ENCODE results near the gene ACIN1.
A peak's percentile ranks its signal among the peaks of the same experiment; 100 is the strongest.

ACIN1 gene

DNA sequence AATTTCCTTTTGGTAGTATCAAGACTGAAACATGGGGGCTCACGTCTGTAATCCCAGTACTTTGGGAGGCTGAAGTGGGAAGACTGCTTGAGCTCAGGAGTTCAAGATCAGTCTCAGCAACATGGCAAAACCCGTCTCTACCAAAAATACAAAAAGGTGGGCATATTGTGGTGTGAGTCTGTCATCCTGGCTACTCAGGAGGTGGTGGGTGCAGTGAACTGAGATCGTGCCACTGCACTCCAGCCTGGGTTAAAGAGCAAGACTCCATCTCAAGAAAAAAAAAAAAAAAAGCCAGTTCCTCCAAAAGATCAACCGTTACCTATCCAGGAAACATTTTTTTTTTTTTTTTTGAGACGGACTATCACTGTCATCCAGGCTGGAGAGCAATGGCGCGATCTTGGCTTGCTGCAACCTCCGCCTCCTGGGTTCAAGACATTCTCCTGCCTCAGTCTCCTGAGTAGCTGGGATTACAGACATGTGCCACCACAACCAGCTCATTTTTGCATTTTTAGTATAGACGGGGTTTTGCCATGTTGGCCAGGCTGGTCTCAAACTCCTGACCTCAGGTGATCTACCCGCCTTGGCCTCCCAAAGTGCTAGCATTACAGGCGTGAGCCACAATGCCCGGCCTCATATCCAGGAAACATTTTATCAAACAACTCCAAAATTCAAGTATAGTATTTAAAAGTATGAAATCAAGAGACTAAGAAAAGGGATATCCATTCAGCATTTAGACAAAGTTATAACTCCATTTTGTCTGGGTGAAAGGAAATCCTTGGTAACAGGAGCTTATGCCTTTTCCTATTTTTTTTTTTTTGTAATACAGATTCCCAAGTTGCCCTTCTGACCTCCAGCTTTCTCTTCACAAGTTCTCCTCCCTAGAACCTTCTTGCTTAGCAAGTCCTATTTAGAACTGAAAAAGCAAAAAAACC is 3.4 kb downstream of the ACIN1 start:
- TF ChIP-seq, protein P1, sequence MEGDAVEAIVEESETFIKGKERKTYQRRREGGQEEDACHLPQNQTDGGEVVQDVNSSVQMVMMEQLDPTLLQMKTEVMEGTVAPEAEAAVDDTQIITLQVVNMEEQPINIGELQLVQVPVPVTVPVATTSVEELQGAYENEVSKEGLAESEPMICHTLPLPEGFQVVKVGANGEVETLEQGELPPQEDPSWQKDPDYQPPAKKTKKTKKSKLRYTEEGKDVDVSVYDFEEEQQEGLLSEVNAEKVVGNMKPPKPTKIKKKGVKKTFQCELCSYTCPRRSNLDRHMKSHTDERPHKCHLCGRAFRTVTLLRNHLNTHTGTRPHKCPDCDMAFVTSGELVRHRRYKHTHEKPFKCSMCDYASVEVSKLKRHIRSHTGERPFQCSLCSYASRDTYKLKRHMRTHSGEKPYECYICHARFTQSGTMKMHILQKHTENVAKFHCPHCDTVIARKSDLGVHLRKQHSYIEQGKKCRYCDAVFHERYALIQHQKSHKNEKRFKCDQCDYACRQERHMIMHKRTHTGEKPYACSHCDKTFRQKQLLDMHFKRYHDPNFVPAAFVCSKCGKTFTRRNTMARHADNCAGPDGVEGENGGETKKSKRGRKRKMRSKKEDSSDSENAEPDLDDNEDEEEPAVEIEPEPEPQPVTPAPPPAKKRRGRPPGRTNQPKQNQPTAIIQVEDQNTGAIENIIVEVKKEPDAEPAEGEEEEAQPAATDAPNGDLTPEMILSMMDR (conservative IDR thresholded peaks at IDR 0.05; ENCODE audit: low read length): no peak
- DNase-seq (ENCODE audit: low read depth): no peak
- H3K4me3 ChIP-seq (ENCODE audit: low read length): no peak overlapping the region

DNA sequence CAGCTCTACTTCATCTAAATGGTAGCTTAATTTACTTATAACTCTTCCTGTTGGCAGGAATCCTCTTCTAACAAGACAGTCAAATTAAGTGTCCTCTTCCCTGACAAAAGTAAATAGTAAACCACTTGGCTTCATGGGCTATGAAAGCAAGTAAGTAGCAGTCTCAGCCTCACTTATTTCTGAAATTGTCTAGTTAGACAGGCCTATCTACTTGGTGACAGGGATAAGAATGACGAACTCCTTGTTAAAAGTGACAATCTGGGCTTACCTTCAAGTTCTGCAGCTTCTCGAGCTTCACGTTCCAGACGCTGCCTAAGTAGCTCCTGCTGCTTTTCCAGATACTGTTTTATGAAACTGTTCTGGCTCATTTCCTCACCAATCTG is 4.7 kb downstream of the ACIN1 start:
- DNase-seq (ENCODE audit: low read depth): no peak
- TF ChIP-seq, protein P1 (conservative IDR thresholded peaks at IDR 0.05; ENCODE audit: low read length): no peak
- H3K4me3 ChIP-seq (ENCODE audit: low read length): no peak overlapping the region

DNA sequence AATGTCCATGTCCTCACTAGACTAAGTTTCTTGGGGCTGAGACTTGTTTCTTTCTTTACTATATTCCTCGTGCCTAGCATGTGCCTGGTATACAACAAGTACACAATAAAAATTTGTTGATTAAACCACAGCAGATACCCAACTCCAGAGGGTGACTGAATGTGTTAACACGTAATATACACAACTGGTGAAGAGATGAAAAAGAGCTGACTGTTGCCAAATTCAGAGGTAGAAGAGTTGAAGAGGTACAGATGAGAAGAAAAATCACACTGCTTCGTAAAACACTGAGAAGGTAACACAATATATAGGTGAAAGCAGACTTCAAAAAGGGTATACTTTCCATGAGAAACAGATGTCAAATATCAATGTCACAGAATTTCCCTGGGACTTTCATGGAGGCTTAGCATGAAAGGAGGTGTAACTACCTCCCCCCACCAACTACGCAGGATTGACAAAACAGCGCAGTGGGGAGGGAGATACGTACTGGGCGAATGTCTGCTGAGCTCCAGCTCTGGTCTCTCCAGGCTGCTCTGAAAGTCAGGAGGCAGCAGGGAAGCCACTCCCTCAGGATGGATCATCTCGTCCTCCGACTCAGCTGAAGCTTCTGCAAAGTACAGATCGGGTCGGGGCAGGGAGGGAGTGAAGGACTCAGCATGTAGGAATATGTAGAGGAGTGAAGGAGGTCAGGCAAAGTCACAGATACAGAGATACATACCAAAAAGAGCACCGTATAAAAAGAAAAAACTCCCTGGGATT is 5.3 kb downstream of the ACIN1 start:
- no peak for DNase-seq (ENCODE audit: low read depth)
- H3K4me3 ChIP-seq (ENCODE audit: low read length): no peak overlapping the region
- TF ChIP-seq, protein P1 (conservative IDR thresholded peaks at IDR 0.05; ENCODE audit: low read length): no peak

DNA sequence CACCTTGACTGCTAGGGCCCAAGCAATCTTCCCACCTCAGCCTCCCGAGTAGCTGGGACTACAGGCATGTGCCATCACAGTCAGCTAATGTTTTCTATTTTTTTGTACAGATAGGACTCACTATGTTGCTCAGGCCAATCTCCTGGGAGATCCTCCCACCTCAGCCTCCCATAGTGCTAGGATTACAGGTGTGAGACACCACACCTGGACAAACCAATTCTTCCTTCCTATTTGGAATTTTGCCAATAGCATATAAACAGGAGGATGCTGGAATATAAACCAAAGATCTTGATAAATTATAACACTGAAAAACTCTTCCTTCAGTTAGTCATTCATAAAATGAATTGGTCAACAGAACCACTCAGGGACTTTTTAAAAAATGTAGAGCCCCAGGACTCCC is 8.4 kb downstream of the ACIN1 start:
- no peak overlapping the region for H3K4me3 ChIP-seq (ENCODE audit: low read length)
- DNase-seq (ENCODE audit: low read depth): no peak
- TF ChIP-seq, protein P1 (conservative IDR thresholded peaks at IDR 0.05; ENCODE audit: low read length): no peak

DNA sequence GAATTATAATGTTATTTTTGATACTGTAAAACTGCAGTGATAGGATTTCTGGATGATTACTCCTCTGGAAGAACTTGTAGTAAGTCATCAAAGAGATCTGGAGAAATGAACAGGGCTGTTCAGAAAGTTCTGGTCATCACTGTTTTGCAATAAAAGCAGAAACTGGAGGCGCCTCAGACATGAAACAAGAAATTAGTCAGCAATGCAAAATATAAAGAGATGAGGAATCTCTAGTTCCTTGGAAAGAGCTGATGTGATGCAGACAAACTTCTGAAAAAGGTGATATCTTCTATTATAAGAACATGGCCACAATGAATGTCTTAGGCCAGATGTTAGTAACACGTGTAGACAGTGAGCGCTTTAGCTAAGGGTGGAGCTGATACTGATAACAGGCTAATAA is 9.5 kb downstream of the ACIN1 start:
- H3K4me3 ChIP-seq (ENCODE audit: low read length): no peak overlapping the region
- DNase-seq (ENCODE audit: low read depth): peak; percentile 39
- TF ChIP-seq, protein P1 (conservative IDR thresholded peaks at IDR 0.05; ENCODE audit: low read length): no peak

DNA sequence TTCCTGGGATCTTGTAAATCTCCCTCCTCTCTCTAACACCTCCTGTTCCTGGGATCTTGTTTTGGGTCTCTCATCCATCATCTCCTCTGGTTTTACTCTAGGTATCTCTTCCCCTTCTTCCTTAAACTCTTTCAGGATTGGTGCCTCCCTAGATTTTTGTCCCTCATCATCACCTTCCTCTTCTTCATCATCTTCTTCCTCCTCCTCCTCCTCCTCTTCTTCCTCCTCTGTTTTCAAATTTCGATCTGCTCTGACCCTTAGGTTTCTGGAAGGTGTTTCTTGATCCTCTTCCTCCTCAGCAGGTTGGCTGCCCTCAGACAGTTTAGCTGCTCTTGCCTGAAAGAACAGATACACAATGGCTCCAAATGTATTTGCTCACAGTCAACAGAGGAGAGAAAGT is 14.5 kb downstream of the ACIN1 start:
- TF ChIP-seq, protein P1 (conservative IDR thresholded peaks at IDR 0.05; ENCODE audit: low read length): no peak
- H3K4me3 ChIP-seq (ENCODE audit: low read length): no peak overlapping the region
- DNase-seq (ENCODE audit: low read depth): no peak

Measured in AG10803 (cell line).